Measurements from ENCODE around the gene ABCB1. TPM values are rescaled to one million over a fixed set of nuclear protein-coding genes. Genes with fewer than 3 reads are reported as not detected.

The ABCB1 gene
- total and polyA plus RNA-seq, 2 donors (not counting 3 experiments of a cell fraction or from before 2014, with no cell fraction given), result 7.1 to 7.5 TPM

GRCh38 chr7:87528730-87529129 is 72.0 kb downstream of the ABCB1 start:
- CTCF ChIA-PET, result no interaction called here
- POLR2A ChIA-PET, result no interaction called here

GRCh38 chr7:87518735-87519134 is 81.9 kb downstream of the ABCB1 start:
- POLR2A ChIA-PET, result no interaction called here
- FAIRE-seq (no peak), DNase-seq (ENCODE audit: low read depth, low spot score) (no peak)
- Histone ChIP-seq H3K9me1 (replicated peaks; ENCODE audit: control insufficient read depth, extremely low read depth, insufficient read depth, low read length) (no peaks in the 10 kb centered on the region), H3K36me3 (ENCODE audit: control insufficient read depth in 2 of 2, extremely low read depth in 1 of 2, insufficient read depth in 2 of 2, low read length in 2 of 2) (no peaks in the 10 kb centered on the region), H3K27me3 (ENCODE audit: control insufficient read depth in 2 of 2, insufficient read depth in 2 of 2, low read length in 2 of 2) (no peaks in the 10 kb centered on the region), H4K20me1 (replicated peaks; ENCODE audit: control insufficient read depth, extremely low read depth, insufficient read depth, low read length) (no peaks in the 10 kb centered on the region), H3K4me1 (ENCODE audit: control insufficient read depth, extremely low read depth, insufficient read depth, low read length) (no peaks in the 10 kb centered on the region), H3K4me2 (ENCODE audit: insufficient read depth, low read length) (no peak overlapping the region), H3K9me3 (replicated peaks; ENCODE audit: control insufficient read depth, insufficient read depth, low read length) (no peaks in the 10 kb centered on the region), H2AFZ (ENCODE audit: low read depth, low read length) (no peak overlapping the region), H3K4me3 (replicated peaks in 1 of 3; ENCODE audit: insufficient read depth in 1 of 3, low read depth in 1 of 3, low read length in 3 of 3) (no peak overlapping the region), H3K79me2 (ENCODE audit: control insufficient read depth, insufficient read depth, low read length) (no peaks in the 10 kb centered on the region), H3K9ac (replicated peaks; ENCODE audit: extremely low read depth, insufficient read depth, low read length) (no peak overlapping the region), H3K27ac (ENCODE audit: insufficient read depth, low read depth, low read length) (no peak overlapping the region)
- BruUV-seq (replicated peaks), result no TSS peak
- TF ChIP-seq EZH2 (IDR thresholded peaks at IDR 0.05; ENCODE audit: borderline replicate concordance, low read depth, low read length, severe bottlenecking) (no peak), CTCF (IDR thresholded peaks at IDR 0.05; ENCODE audit: extremely low read depth in 1 of 2, insufficient read depth in 1 of 2, low read depth in 1 of 2, low read length in 2 of 2) (no peak), MAX (IDR thresholded peaks at IDR 0.05; ENCODE audit: insufficient read depth, insufficient read length) (no peak), FOS (IDR thresholded peaks at IDR 0.05; ENCODE audit: borderline replicate concordance, insufficient read depth, low read length) (no peak), POLR2A (IDR thresholded peaks at IDR 0.05; ENCODE audit: low read depth, low read length) (no peak), POLR2AphosphoS5 (IDR thresholded peaks at IDR 0.05; ENCODE audit: insufficient read depth, low read depth, low read length) (no peak), MYC (IDR thresholded peaks at IDR 0.05; ENCODE audit: low read depth, low read length) (no peak), JUN (IDR thresholded peaks at IDR 0.05; ENCODE audit: borderline replicate concordance, insufficient read depth, insufficient read length, low read depth) (no peak)
- CTCF ChIA-PET, result no interaction called here
- intact Hi-C loops (cut with micrococcal nuclease), result no loop called here
- dilution Hi-C loops (cut with MboI; ENCODE audit: extremely low pct_ligation_motif_present, low sequenced_read_pairs), result no loop called here

More at GRCh38 chr7:87528730-87529129, 72.0 kb downstream of the ABCB1 start:
- TF ChIP-seq FOS (IDR thresholded peaks at IDR 0.05; ENCODE audit: borderline replicate concordance, insufficient read depth, low read length) (no peak), MYC (IDR thresholded peaks at IDR 0.05; ENCODE audit: low read depth, low read length) (no peak)
- H3K9ac ChIP-seq (replicated peaks; ENCODE audit: extremely low read depth, insufficient read depth, low read length), result no peak overlapping the region
- BruUV-seq (replicated peaks), result no TSS peak
- DNase-seq (ENCODE audit: low read depth, low spot score) (no peak), FAIRE-seq (no peak)
- H2AFZ ChIP-seq (ENCODE audit: low read depth, low read length), result no peak overlapping the region
- no peaks in the 10 kb centered on the region for H3K27me3 ChIP-seq (ENCODE audit: control insufficient read depth in 2 of 2, insufficient read depth in 2 of 2, low read length in 2 of 2)
- no peaks in the 10 kb centered on the region for H3K9me3 ChIP-seq (replicated peaks; ENCODE audit: control insufficient read depth, insufficient read depth, low read length)
- intact Hi-C loops (cut with micrococcal nuclease), result no loop called here
- H3K27ac ChIP-seq (ENCODE audit: insufficient read depth, low read depth, low read length), result no peak overlapping the region
- H3K4me2 ChIP-seq (ENCODE audit: insufficient read depth, low read length), result no peak overlapping the region
- H3K9me1 ChIP-seq (replicated peaks; ENCODE audit: control insufficient read depth, extremely low read depth, insufficient read depth, low read length), result no peaks in the 10 kb centered on the region
- no peaks in the 10 kb centered on the region for H3K79me2 ChIP-seq (ENCODE audit: control insufficient read depth, insufficient read depth, low read length)
- H3K4me1 ChIP-seq (ENCODE audit: control insufficient read depth, extremely low read depth, insufficient read depth, low read length), result no peaks in the 10 kb centered on the region
- dilution Hi-C loops (cut with MboI; ENCODE audit: extremely low pct_ligation_motif_present, low sequenced_read_pairs), result no loop called here
- H3K4me3 ChIP-seq (replicated peaks in 1 of 3; ENCODE audit: insufficient read depth in 1 of 3, low read depth in 1 of 3, low read length in 3 of 3), result no peak overlapping the region
- H3K36me3 ChIP-seq (ENCODE audit: control insufficient read depth in 2 of 2, extremely low read depth in 1 of 2, insufficient read depth in 2 of 2, low read length in 2 of 2), result no peaks in the 10 kb centered on the region
- no peaks in the 10 kb centered on the region for H4K20me1 ChIP-seq (replicated peaks; ENCODE audit: control insufficient read depth, extremely low read depth, insufficient read depth, low read length)
